Cardiac fibroblast (primary cell): ENCODE data around the gene XPO5.
"Not testable (repeated sequence)": the region's sequence is repeated elsewhere in the genome, so short reads cannot be mapped to it uniquely, and the experiment has no call there.

ENCODE experiments used
- DNase-seq, 2 donors: peaks; one replicate each; pipeline versions ENCODE4 v3.0.0 to v3.0.0-alpha.2; 2010; ENCODE audit warnings: low read depth in 2 of 2
- H3K4me3 ChIP-seq, 2 donors: replicated peaks in 1 of 2; 1 replicate in 1 of 2; 2 replicates in 1 of 2; pipeline ENCODE4 v1.5.1; 2011; ENCODE audit warnings: low read depth in 2 of 2, low read length in 2 of 2, mild to moderate bottlenecking in 2 of 2, moderate library complexity in 1 of 2
- TF ChIP-seq, protein P1 (sequence below): IDR thresholded peaks from one replicate; pipeline ENCODE4 v1.5.1; 2011; ENCODE audit warnings: low read depth, mild to moderate bottlenecking, low read length, inconsistent platforms

XPO5 gene

DNA sequence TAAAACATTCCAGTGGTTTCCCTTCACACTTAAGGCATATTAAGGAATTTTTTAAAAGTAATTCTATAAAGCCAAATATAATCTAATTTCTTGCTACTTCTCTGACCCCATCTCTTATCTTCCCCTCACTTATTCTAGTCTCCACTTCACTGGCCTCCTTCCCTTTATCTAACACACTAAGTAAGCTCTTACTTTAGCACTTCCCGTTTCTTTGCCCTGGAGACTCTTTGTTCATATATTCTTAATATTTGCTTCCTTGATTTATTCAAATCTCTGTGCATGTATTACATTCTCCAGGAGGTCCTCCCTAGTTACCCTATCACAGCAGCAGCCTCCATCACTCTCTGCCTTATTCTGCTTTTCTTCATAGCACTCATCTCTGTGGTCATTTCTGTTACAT lies 33.0 kb upstream of the XPO5 start:
- TF ChIP-seq, protein P1, sequence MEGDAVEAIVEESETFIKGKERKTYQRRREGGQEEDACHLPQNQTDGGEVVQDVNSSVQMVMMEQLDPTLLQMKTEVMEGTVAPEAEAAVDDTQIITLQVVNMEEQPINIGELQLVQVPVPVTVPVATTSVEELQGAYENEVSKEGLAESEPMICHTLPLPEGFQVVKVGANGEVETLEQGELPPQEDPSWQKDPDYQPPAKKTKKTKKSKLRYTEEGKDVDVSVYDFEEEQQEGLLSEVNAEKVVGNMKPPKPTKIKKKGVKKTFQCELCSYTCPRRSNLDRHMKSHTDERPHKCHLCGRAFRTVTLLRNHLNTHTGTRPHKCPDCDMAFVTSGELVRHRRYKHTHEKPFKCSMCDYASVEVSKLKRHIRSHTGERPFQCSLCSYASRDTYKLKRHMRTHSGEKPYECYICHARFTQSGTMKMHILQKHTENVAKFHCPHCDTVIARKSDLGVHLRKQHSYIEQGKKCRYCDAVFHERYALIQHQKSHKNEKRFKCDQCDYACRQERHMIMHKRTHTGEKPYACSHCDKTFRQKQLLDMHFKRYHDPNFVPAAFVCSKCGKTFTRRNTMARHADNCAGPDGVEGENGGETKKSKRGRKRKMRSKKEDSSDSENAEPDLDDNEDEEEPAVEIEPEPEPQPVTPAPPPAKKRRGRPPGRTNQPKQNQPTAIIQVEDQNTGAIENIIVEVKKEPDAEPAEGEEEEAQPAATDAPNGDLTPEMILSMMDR: no peak
- H3K4me3 ChIP-seq: no peak overlapping the region
- DNase-seq: no peak

- no peak overlapping the region for H3K4me3 ChIP-seq
- TF ChIP-seq, protein P1: peak; percentile 76
- DNase-seq: peak; percentile 91
These were observed 32.5 kb upstream of the XPO5 start for GRCh38 chr6:43608310-43608763.

GRCh38 chr6:43606019-43606418 lies 30.2 kb upstream of the XPO5 start:
- TF ChIP-seq, protein P1: no peak

GRCh38 chr6:43604174-43604573 lies 28.3 kb upstream of the XPO5 start:
- DNase-seq: peak; percentile 85 to 95
- H3K4me3 ChIP-seq: no peak overlapping the region
- TF ChIP-seq, protein P1: no peak

More at GRCh38 chr6:43606019-43606418, 30.2 kb upstream of the XPO5 start:
- H3K4me3 ChIP-seq: no peak overlapping the region
- no peak for DNase-seq

- no peak overlapping the region for H3K4me3 ChIP-seq
- no peak for DNase-seq
- TF ChIP-seq, protein P1: no peak
These were observed 24.8 kb upstream of the XPO5 start for GRCh38 chr6:43600595-43600994.

GRCh38 chr6:43593938-43594337 lies 18.1 kb upstream of the XPO5 start:
- no peak overlapping the region for H3K4me3 ChIP-seq
- DNase-seq: no peak
- TF ChIP-seq, protein P1: no peak

- not testable (repeated sequence) for H3K4me3 ChIP-seq, DNase-seq
These were observed 13.7 kb upstream of the XPO5 start for GRCh38 chr6:43589564-43589963.
